GM18873 (cell line): Measurements from ENCODE around the gene TEX48.

Experiments
- ATAC-seq: cut with Tn5 transposase; IDR thresholded peaks from one replicate; pipeline ENCODE4 v1.9.1; 2021; ENCODE audit warnings: mild to moderate bottlenecking, moderate library complexity, moderate number of reproducible peaks; ENCODE audit not compliant: unreplicated experiment, low FRiP score

The TEX48 gene, protein sequence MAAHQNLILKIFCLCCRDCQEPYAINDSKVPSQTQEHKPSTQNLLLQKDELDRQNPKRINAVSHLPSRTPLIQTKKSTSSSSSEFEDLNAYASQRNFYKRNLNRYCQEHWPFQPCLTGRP

DNA sequence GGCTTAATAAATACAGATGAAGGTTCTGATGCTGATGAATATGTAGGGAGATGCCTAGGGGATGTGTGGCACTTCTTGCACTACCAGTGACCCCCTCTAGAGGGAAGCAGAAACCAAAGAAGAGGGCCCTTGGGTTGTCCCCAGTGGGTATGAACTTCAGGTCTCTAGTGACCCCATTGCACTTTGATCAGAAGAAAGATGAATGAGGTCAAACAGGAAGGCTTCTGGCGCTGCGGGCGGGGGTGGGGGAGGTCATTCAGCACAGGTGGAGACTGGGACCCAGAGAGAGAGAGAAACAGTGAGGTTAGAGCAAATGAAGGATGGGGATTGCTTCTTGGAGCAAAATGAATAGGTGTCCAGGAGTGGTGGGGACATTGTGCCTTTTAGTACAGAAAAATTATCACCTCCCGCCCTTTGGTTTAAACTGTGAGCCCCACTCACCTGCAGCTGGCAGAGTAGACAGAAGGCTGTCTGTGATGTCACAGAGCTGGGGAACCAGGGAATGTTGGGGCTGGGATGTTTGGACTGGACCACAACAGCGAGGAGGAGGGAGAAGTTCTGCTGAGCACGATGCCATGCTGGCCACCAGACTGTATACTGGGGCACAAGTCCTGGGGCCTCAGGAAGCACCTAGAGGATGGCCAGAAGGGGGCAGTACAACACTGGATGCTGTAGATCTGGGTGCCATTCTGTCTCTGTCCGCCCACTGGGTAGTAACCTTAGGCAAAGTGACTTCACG is at the start of gene TEX48:
Gene TEX48, minus strand, starts transcription at position 599 of the 739 bp plus-strand sequence. CDS start 10,469 bp downstream, outside the sequence.
- peak; percentile 66 for ATAC-seq

DNA sequence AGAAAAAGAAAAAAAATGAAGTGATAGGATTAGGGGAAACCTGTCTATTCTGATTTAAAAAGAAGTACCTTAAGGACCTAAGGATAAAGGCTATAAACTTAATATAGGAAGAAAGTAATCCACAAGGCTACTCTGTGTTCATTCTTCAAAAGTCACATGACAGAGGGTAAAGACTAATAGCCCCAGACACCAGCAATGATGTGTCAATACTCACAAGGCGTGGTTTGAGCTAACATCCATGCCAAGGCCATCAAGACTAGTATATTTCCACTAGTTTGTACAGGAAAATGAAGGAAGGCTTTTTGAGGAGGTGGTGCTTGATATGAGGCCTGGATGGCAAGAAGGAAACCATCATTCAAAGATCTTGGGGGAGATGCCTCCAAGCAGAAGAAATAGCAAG is 49.7 kb upstream of the TEX48 start:
- ATAC-seq = no peak

DNA sequence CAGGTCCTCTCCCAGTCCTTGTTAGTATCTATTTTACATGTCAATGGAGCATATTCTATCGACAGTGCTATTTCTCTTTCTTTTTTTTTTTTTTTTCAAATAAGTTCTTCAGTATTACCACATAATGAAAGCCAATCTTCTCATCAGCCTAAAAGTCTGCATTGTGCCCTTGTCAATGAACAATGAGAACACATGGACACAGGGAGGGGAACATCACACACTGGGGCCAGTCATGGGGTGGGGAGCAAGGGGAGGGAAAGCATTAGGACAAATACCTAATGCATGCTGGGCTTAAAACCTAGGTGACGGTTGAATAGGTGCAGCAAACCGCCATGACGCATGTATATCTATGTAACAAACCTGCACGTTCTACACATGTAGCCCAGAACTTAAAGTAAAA is 47.7 kb upstream of the TEX48 start:
- no peak for ATAC-seq

DNA sequence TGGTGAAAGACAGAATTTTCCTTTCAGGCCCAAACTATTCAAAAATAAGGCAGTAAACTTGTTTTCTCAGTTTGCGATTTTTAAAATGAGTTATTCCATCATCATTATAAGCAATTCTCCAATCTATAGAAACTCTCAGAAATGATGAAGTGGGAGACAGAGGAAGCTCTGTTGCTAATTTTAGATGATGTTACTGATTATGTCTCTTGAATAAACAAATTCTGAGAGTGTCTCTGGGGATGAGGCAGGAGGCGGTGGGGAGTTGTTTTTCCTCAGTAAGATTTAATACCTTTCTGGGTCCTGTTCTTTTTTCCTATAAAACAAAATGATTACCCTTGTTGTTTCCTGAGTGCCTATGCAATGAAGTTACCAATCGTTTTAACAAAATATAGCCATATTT is 43.9 kb upstream of the TEX48 start:
- no peak for ATAC-seq

DNA sequence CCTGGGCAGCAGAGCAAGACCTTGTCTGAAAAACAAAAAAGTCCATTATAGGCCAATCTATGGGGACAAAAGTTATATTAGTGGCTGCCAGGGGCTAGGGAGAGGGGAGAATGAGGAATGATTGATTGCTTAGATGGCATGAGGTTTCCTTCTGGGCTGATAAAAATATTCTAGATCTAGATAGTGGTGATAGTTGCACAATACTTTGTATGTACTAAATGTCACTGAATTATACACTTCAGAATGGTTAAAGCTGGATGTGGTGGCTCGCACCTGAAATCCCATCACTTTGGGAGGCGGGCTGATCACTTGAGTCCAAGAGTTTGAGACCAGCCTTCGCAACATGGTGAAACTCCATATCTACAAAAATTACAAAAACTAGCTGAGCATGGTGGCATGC is 42.8 kb upstream of the TEX48 start:
- no peak for ATAC-seq

DNA sequence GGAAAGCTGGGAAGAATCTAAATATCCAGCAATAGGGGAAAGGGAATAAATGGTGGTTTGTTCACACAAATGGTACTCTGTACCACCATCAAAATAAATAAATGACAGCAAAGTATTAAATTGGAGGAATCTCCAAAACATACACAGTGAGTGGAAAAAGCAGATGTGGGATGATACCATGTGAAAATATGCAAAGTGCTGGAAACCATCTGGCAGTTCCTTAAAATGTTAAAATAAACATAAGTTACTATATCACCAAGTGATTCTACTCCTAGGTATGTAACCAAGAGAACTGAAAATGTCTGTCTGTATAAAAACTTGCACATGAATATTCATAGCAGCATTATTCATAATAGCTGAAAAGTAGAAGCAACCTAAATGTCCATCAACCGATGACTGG is 41.9 kb upstream of the TEX48 start:
- no peak for ATAC-seq

DNA sequence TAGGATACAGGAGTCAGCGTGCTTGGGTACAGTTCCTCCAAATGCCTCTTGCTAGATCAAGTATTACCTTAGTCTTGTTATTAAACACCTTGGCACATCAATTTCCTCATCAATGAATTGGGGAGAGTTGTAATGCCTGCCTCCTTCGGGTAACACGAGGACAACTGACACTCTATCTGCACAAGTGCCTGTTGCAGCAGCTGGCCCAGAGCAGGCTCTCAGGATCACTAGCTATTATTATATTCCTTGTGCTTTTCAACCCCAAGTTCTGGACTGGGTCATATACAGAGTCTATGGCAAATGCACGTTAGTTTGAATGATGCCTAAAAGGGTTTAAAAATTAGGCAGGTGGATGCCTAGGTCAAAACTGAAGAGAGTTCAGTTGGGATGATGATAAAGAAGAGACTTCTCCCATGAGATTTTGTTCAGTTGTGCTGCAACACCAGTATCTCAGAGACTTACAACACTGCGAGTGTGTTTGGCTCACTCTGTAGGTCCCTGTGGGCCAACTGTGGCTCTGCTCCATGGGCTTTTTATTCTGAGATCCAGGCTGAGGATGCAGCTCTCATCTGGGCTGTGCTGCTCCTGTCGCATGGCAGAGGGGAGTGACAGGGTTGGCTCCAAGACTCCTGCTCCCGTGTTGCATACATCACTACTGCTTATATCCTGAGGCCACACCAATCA is 41.1 kb upstream of the TEX48 start:
- no peak for ATAC-seq

DNA sequence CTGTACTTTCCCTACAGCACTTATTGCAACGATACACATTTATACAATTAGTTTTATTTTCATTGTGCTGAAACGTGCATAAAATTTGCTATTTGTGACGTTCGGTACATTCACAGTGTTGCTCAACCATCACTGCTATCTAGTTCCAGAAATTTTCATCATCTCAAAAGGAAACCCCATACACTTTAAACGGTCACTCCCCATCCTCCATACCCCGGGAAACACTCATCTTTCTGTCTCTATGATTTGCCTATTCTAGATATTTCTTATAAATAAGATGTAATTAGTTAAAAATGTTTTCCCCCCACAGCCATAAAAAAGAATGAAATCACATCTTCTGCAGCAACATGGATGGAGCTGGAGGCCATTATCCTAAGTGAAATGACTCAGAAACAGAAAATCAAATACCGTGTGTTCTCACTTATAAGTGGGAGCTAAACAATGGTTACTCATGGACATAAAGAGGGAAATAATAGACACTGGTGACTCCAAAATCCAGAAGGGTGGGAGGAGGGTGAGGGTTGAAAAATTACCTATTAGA is 40.2 kb upstream of the TEX48 start:
- ATAC-seq = no peak

DNA sequence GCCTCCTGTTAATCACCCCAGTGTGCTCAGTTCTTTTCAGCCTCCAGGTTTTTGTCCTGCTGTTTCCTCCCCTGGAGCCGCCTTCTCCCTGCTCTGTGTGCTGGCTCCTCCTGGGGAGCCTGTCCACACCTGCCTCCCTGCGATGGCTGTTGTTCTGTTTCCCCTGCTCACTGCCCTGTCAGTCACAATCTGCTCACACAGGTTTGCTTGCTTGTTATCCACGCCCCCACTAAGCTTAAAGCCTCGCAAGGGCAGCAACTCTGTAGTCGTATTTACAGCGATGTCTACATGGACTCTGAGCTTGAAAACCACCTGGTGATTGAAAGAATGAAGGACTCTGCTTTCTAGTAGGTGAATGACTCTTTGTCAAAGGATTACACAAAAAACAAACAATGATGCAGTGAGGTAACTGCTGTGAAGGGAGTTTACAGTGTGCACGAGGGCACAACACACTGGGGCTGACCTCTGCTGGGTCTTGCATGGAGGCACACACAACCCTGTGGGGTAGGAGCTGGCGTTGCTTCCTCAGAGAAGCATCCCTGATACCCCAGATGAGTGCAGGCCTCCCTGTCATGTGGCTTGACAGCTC is 39.6 kb upstream of the TEX48 start:
- no peak for ATAC-seq

DNA sequence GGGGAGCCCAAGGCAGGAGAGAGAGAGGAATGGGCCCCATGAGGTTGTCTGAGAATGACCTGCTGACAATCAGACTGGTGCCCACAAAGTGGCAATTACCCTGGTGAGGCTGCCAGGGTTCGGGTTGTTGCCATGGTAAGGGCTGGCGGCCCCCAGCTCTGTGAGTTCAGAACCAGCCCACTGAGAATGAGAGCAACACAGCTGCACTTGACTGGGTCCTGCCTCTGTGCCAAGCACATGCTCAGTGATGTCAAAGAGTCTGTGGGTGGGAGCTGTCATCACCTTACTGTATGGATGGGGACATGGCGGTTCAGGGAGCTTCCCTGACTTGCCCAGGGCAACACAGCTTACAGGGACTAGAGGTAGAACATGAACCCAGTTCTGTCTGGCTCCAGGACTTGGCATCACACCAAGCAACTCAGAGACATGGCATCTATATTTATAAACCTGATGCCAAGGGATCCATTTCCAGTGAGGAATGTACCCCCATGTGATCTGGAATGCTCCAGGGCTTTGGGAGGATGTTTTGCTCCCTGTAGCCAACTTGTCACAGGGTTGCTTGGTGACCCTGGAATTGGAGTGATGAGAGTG is 38.2 kb upstream of the TEX48 start:
- no peak for ATAC-seq

DNA sequence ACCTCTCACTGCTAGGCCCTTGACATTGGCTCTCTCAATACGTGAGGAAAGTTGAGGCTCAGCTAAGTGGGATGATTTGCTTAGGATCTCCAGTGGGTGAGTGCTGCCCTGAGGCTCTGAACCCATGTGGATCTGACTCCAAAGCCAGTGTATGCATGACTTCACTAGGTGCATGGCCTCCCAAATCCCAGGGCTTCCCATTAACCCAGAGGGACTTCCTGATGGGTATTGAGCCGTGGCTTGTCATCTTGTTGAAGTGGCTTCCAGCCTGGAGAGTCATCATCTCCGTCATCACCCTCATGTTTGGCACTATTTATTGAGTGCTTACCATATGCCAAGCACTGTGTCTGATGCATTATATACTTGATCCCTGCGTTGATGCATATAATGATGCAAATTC is 37.3 kb upstream of the TEX48 start:
- no peak for ATAC-seq

DNA sequence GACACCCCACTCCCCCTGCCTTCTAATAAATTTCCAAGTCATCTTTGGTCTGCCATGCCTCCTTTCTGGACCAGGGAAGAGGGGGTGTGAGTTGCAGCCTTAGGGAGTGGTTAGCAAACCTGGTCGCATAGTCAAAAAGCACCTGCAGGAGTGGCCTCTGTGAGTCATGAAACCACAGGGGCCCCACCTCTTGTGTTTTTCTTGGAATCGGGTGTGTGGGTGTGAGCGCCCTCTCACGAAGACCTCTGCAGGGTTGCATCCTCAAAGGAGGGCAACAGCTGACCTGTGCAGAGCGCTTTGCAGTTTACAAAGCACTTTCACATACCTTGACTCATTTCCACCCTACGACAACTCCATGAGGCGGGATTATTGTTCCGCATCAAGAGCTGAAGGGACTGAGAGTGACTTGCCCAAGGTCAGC is 36.8 kb upstream of the TEX48 start:
- no peak for ATAC-seq

DNA sequence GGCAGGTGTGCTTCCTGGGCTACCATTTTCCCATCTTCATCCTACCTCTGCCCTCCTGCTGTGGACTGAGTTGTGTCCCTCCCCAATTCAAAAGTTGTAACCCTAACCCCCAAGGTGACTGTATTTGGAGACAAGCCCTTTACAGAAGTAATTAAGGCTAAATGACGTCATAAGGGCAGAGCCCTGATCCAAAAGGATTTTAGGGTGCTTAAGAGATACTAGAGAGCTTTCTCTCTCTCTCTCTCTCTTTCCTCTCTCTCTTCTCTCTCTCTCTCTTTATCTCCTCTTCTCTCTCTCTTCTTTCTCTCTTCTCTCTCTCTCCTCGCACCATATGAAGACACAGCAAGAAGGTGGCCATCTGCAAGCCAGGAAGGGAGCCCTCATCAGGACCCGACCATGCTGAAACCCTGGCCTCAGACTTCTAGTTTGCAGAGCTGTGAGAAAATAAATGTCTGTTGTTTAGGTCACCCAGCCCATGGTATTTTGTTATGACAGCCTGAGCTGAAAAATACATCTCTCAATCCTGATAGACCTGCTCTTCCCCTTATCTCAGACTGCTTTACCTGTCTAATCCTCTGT is 36.0 kb upstream of the TEX48 start:
- ATAC-seq = no peak

DNA sequence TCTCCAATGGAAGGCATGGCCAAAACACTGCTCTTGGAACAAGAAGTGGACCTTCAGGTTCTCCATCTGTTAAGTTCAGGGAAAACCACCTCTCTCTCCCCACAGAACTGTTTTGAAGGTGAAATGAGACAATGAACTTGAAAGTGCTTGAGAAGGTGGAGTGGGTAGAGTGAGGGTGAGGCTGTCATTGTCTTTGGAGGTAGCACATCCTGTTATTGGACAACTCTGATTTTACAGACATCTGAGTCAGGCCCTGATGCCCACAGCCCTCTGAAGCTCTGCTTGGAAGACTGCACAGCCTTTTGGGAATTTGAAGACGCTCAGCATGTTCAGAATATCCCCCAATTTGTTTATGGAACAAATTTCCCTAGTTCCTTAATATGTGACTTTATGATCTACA is 27.6 kb upstream of the TEX48 start:
- no peak for ATAC-seq

DNA sequence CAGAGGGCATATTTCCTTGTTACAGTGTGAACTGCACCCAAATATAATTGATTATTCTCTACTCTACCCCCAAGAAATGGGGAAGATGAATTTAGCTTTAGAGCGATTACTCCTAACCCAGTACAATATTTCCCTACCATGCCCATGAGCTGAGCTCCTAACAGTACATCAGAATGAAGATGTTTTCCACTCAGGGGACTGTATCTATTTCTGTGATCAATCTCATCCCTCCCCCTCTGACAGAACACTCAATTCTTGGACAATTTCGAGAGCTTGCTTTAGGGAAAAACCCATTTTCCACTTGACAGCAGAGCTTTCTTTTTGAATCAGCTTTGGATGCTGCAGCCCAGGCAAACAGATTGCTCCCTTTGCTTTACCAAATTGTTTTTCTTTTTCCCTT is 24.7 kb upstream of the TEX48 start:
- no peak for ATAC-seq

DNA sequence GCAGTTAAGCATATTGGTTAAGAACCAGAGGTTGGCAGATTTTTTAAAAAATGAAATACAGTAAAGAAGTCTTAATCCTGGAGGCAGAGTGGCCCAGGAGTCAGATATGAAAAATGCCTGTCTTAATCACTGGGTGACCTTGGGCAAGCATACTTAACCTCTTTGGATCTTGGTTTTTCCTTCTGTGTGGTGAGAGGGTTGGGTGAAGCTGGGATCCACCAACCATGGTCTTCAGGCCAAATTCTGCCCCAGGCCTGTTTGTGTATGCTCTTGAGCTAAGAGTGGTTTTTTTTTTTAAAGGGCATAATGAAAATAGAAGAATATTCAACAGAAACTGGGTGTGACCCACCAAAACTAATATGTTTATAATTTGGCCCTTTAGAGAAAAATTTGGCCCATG is 20.0 kb upstream of the TEX48 start:
- no peak for ATAC-seq

DNA sequence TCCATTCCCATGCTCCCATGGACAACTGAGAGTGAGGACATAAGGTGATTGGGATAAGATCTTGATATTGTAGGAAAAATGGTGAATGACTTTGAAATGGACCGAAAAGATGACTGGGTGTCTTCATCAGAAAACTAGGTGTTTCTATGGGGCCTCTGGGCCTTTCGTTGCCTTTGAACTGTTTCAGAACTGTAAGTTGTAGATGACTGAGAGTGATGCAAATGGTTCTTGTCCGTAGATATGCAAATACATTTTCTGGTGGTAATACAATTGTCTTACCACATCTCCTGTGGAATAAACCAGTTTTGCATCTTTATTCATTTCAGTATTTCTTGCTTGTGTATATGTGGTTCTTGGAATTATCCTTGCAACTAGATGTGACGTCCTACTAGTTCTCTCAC is 16.0 kb upstream of the TEX48 start:
- no peak for ATAC-seq

DNA sequence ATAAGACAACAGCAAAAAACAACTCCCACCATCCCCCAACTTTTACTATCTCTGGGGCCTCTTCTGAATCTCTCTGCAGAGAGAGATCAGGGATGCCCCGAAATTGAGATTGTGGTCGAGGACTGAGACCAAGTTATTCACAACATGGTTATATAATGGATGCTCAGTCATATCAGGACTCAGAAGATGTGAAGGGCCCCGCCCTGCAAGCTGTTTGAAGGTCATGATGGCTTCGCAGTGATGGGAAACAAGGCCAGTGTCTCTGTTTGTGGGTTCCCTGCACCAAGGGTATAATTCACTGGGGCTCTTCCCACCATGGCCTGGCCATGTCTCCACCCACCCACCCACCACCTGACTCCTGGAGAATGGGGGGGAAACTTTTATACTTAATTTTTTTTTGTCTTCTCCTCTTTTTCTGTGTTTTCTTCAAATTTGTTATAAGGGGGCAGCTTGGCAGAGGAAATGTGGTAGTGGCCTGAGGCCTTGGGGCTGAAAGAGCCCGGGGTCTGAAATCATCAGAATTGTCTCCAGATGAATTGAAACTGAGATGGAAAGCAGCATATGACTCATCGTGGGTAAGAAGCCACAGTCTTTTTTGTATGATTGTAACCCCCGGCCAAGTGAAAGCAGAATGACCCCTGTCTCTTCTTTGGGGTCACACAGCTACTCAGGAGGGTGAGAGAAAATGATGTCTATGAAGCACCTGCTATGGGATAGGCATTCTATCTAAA is 15.0 kb upstream of the TEX48 start:
- peak; percentile 65 for ATAC-seq

DNA sequence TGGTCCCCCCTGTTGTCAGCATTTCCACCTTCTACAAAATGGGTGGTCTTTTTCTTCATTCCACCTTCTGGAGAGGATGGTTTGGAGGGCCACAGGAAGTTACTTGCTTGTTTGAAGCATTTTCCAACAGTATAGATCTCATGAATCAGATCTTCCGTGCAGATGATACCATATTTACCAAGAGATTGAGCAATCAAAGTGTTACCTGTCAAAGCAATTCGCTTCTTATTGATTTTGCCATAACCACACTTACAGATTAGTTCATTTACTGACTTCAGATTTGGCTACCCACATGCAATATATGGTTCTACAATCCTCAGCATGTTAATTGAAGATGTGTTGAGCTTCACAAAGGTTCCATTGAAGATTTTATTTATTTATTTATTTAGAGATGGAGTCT is 14.0 kb upstream of the TEX48 start:
- no peak for ATAC-seq

DNA sequence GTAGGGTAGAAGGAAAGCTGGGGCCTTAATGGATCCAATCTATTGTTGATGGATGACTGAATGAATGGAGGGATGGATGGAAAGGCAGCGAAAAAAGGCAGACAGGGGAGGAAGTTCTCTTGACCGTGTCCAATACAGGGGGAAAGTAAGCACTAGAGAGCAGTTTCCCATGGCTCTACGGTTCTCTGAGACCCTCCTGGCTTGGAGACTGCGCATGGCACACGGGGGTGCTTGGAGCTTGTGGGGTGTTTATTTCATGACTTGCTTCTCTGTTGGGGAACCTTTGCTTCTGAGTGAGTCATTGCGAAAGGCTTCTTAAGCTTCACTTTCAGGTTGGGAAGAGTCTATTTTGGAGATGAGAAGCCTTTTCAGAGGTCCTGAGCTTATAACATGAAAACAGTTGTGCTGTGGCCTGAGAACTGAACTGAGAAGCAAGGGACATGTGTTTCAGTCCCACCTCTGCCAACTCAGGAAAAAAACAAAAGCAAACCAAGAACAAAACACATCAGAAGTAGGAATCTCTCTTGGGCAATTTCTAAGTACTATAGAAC is 12.8 kb upstream of the TEX48 start:
- peak; percentile 28 for ATAC-seq
